Stomach (tissue), 9 donors: ENCODE results near the gene CRISP2. TPM values are rescaled to one million over a fixed set of nuclear protein-coding genes. Genes with fewer than 3 reads are reported as not detected.

Experiments
- DNase-seq, 2 donors: peaks; one replicate each; pipeline versions ENCODE4 v3.0.0 to v3.0.0-alpha.2; 2013 to 2019
- H3K27ac ChIP-seq, 5 donors: fragments of 200-600 bp in 4 of 5; sonication (generic) in 4 of 5; one replicate each; pipeline ENCODE4 v1.5.1; 2013 to 2019; ENCODE audit warnings: mild to moderate bottlenecking in 1 of 5, moderate library complexity in 1 of 5
- H3K27me3 ChIP-seq, 3 donors: fragments of 200-600 bp; sonication (generic); one replicate each; pipeline ENCODE4 v1.5.1; 2017 to 2019; ENCODE audit warnings: mixed run types in 1 of 3
- H3K36me3 ChIP-seq, 4 donors: fragments of 200-600 bp; sonication (generic); 1 replicate in 3 of 4; 2 replicates in 1 of 4; pipeline ENCODE4 v1.5.1; 2016 to 2019
- H3K4me1 ChIP-seq, 4 donors: fragments of 200-600 bp; sonication (generic); one replicate each; pipeline ENCODE4 v1.5.1; 2016 to 2019
- H3K4me3 ChIP-seq, 4 donors: fragments of 200-600 bp; sonication (generic) in 3 of 4; one replicate each; pipeline ENCODE4 v1.5.1; 2016 to 2019; ENCODE audit warnings: mild to moderate bottlenecking in 1 of 4
- H3K9me3 ChIP-seq, 4 donors: fragments of 200-600 bp; sonication (generic); one replicate each; pipeline ENCODE4 v1.5.1; 2016 to 2019
- CTCF ChIP-seq, 7 experiments: fragments of 450-650 bp in 4 of 7; fragments of 200-600 bp in 3 of 7; sonication (generic) in 3 of 7; IDR thresholded peaks; one replicate each; pipeline ENCODE4 v1.5.1; 2016 to 2019; ENCODE audit warnings: antibody characterized with exemption in 7 of 7, control low read depth in 2 of 7, mild to moderate bottlenecking in 1 of 7
- EP300 ChIP-seq: sonication (generic); formaldehyde crosslinking; IDR thresholded peaks from one replicate; pipeline ENCODE4 v1.6.1; 2017; ENCODE audit warnings: antibody characterized with exemption
- POLR2A ChIP-seq, 4 donors: fragments of 450-650 bp; IDR thresholded peaks; one replicate each; pipeline ENCODE4 v1.6.1; 2016; ENCODE audit warnings: antibody characterized with exemption in 4 of 4, control low read depth in 2 of 4, mild to moderate bottlenecking in 1 of 4, moderate library complexity in 1 of 4
- POLR2AphosphoS5 ChIP-seq, 3 donors: sonication (generic); formaldehyde crosslinking; IDR thresholded peaks; one replicate each; pipeline ENCODE4 v1.6.1; 2016; ENCODE audit warnings: antibody characterized with exemption in 3 of 3
- WGBS, 5 donors: extraction: QIAGEN DNeasy Blood & Tissue Kit in 3 of 5; methylation state at CpG; one replicate each; pipeline versions ENCODE4 v1.1.5 to v1.1.7; 2013 to 2018; 5-methylcytosine and 5-hydroxymethylcytosine counted together
- intact Hi-C: fragments of 100-400 bp; cut with DNase I; formaldehyde crosslinking; loops from one replicate; pipeline ENCODE4 v1.15.1; 2023; ENCODE audit warnings: low total_unique reads
- polyA plus RNA-seq, 3 donors: library from polyadenylated mRNA; stranded (reverse); fragments of 200-250 nt; gene quantifications; one replicate each; pipeline ENCODE4 v1.2.3, GENCODE V29; 2013
- total RNA-seq, 5 donors: library from RNA; depleted of rRNA; stranded (reverse); fragments of >200 nt; gene quantifications; one replicate each; pipeline versions ENCODE4 v1.1.0 to v1.2.3, GENCODE V29; 2014 to 2016
- donor health status: healthy with polysubstance abuse.
- donor health status: Bipolar disorder and iron deficiency.
- donor health status: healthy.

The CRISP2 gene
- total and polyA plus RNA-seq, 8 donors = 0.37 to 0.38 TPM; not detected in 6

- H3K27me3 ChIP-seq = no peaks in the 10 kb centered on the region
- H3K27ac ChIP-seq = no peak overlapping the region
- peaks cover 0 to 10% (median 1%) of the 10 kb centered on the region in 4 donors for H3K9me3 ChIP-seq
- 60 to 73% (median 68%) methylated on average over 2 of the region's 2 CpGs for WGBS, 5 donors
- no peak overlapping the region for H3K4me3 ChIP-seq
- H3K36me3 ChIP-seq = no peaks in the 10 kb centered on the region
- DNase-seq = no peak
- TF ChIP-seq POLR2A (IDR thresholded peaks at IDR 0.05) (no peak), CTCF (IDR thresholded peaks at IDR 0.05) (no peak), EP300 (no peak), POLR2AphosphoS5 (IDR thresholded peaks at IDR 0.05) (no peak)
- intact Hi-C loops = no loop called here
- no peaks in the 10 kb centered on the region for H3K4me1 ChIP-seq
These were observed 8.0 kb upstream of the CRISP2 start for GRCh38 chr6:49721297-49721696.

- DNase-seq = no peak
- Histone ChIP-seq H3K27ac (no peak overlapping the region), H3K4me1 (no peaks in the 10 kb centered on the region), H3K27me3 (no peaks in the 10 kb centered on the region), H3K9me3 (peaks cover 0 to 10% (median 1%) of the 10 kb centered on the region in 4 donors), H3K36me3 (no peaks in the 10 kb centered on the region), H3K4me3 (no peak overlapping the region)
- intact Hi-C loops = no loop called here
- WGBS, 5 donors = 86 to 89% (median 88%) methylated on average over 7 of the region's 7 CpGs
- TF ChIP-seq EP300 (no peak), POLR2AphosphoS5 (IDR thresholded peaks at IDR 0.05) (no peak), CTCF (IDR thresholded peaks at IDR 0.05) (no peak), POLR2A (IDR thresholded peaks at IDR 0.05) (no peak)
These were observed 7.0 kb upstream of the CRISP2 start for GRCh38 chr6:49720372-49720771.

GRCh38 chr6:49698478-49698877, 14.9 kb downstream of the CRISP2 start:
- no peak overlapping the region for H3K4me3 ChIP-seq
- H3K9me3 ChIP-seq = peaks cover 5 to 13% (median 11%) of the 10 kb centered on the region in 4 donors
- H3K27me3 ChIP-seq = no peaks in the 10 kb centered on the region
- no peak for DNase-seq
- H3K4me1 ChIP-seq = no peaks in the 10 kb centered on the region
- intact Hi-C loops = no loop called here
- H3K36me3 ChIP-seq = no peaks in the 10 kb centered on the region
- no peak overlapping the region for H3K27ac ChIP-seq
- TF ChIP-seq EP300 (no peak), POLR2AphosphoS5 (IDR thresholded peaks at IDR 0.05) (no peak), CTCF (IDR thresholded peaks at IDR 0.05) (no peak), POLR2A (IDR thresholded peaks at IDR 0.05) (no peak)

GRCh38 chr6:49693512-49693911, 19.8 kb downstream of the CRISP2 start:
- no peak overlapping the region for H3K27ac ChIP-seq
- WGBS, 5 donors = 32 to 94% (median 78%) methylated on average over 1 of the region's 1 CpG
- intact Hi-C loops = no loop called here
- no peaks in the 10 kb centered on the region for H3K36me3 ChIP-seq
- peaks cover 5 to 23% (median 14%) of the 10 kb centered on the region in 4 donors for H3K9me3 ChIP-seq
- no peak for DNase-seq
- H3K27me3 ChIP-seq = no peaks in the 10 kb centered on the region
- no peak overlapping the region for H3K4me3 ChIP-seq
- no peak for TF ChIP-seq CTCF (IDR thresholded peaks at IDR 0.05)
- TF ChIP-seq POLR2AphosphoS5 (IDR thresholded peaks at IDR 0.05) = no peak
- no peak for TF ChIP-seq POLR2A (IDR thresholded peaks at IDR 0.05)
- TF ChIP-seq EP300 = no peak
- no peaks in the 10 kb centered on the region for H3K4me1 ChIP-seq
